ENCODE data around the gene PRM2.

The PRM2 gene

DNA sequence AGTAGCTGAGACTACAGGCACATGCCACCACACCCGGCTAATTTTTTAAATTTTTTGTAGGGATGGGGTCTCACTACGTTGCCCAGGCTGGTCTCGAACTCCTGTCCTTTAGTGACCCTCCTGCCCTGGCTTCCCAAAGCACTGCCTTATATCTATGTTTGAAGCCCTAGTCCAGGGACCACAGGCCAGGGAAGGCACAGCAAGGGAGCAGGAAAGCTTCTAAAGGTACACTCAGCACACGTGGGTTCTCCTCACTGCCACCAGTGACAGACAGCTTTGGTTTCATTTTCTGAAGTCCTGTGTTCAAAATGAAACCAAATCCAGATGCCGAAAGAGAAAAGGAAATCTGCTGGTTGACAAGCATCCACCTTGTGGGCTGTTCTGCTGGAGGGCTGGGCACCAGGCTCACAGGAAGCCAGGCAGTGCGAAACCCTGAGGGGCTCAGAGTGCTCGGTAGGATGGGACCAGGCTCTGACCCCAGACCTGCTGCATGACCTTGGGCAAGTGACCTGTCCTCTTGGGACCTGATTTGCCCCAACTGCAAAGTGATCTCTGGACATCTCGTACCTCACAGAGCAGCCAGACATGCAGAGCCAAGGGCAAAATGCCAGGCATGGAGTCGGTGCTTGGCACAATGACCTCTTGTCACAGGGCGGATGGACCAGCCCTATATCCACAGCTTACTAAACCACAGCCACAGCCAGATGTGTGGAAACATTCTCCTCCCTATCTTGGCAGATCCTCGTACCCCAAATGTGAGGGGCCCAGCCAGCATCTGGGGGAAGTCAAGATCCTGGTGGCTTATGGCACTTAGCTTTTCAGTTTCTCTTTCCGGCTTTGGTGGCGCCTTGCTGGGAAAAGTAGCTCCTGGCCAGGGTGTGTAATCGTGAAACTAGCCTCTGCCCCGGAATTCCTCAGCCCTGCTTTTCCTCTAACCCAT is 17.5 kb downstream of the PRM2 start:
- no peak for DNase-seq

DNA sequence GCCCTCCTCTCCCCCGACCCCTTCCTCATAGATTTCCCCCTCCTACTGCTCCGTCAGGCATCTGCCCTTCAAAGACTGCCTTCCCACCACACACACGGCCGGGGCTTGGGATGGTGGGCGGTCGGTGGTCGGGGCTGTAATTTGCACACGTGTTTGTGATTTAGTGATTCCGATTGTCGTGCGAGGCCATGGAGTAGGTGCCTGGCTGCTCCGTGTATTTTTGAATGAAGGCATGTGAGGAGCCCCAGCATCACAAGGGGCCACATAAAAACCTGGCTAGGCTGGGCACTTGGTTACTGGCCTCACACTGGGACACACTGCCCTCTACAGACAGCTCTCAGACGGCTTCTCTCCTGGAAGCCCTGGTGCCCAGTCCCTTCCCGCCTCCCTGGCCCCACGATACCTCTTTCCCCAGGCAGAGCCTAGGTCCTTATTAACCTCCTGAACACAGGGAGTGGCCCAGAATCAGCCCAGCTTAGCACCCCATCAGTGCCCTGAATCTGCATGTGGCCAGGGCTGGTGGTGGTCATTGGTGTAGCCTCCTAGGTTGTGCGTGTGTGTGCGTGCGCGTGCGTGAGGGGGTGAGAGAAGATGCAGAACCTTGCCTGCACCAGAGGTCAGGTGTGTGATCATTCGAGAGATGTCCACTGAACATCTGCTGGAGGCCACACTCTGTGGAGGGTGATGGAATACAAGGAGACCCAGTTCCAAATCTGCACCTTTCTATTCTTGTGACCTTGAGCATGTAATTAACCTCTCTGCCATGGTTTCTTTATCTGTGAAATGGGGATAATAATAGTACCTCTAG is 18.9 kb downstream of the PRM2 start:
- DNase-seq, result peak; percentile 71

GRCh38 chr16:11256661-11257130 is 19.6 kb downstream of the PRM2 start:
- DNase-seq, result no peak

- peak; percentile 69 for DNase-seq
Measured at GRCh38 chr16:11255737-11256660, 20.3 kb downstream of the PRM2 start, which contains the start of gene SOCS1. TSS of gene SOCS1 (minus strand) at chr16:11256204. CDS start at chr16:11255478, 726 bp downstream.

GRCh38 chr16:11254913-11255736 is 21.2 kb downstream of the PRM2 start:
- DNase-seq, result peak; percentile 23

- DNase-seq, result no peak
Measured at GRCh38 chr16:11253995-11254912, 22.0 kb downstream of the PRM2 start.

GRCh38 chr16:11253009-11253994 is 23.0 kb downstream of the PRM2 start:
- DNase-seq, result no peak

- no peak for DNase-seq
Measured at GRCh38 chr16:11252482-11252931, 23.8 kb downstream of the PRM2 start.

- DNase-seq, result no peak
Measured at GRCh38 chr16:11251525-11252481, 24.5 kb downstream of the PRM2 start.

- no peak for DNase-seq
Measured at GRCh38 chr16:11250786-11251524, 25.3 kb downstream of the PRM2 start.

DNA sequence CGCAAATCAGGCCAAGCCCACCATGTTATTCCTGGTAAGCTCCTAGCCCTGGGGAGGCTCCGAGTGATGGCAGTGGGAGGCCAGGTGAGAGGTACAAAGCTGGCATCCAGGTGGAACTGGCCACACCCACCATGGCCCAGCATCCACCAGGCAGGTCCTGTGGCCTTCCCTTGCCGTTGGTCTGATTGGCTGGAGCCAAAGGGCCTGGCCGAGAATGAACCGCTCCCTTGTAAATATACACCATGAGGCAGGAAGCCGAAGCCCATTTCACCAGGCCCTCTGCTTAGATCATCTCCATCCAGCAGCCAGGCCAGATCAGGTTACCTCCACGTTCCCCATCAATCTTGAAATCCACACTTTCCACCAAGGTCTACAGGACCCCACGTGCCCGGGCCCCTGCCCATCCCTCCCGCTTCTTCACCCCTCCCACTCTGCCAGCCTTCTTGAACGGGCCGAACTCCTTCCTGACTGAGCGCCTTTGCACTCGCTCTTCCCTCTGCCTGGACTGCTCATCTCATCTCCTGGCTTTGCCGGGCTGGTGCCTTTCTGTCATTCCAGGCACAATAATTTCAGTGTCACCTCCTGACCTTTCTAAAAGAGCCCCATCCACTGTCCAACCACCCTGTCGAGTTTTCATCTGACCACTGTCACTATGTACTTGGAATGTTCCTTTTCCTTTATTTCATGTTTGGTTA is 26.0 kb downstream of the PRM2 start:
- DNase-seq, result no peak

GRCh38 chr16:11249233-11250061 is 26.8 kb downstream of the PRM2 start:
- no peak for DNase-seq

DNA sequence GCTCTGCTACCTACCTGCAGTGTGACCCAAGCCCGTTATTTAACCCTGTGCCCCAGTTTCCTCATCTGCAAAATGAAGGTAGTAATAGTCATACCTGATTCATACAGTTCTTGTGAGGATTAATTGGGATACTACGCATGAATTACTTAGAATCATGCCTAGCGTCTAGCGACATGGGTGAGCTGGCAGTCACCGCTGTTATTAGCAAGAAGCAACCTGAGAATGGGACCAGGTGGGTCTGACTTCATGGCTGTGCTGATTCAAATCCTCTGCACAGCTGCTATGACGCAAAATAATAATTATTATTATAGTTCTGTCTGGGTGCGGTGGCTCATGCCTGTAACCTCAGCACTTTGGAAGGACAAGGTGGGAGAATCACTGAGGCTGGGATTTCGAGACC is 28.1 kb downstream of the PRM2 start:
- DNase-seq, result no peak

DNA sequence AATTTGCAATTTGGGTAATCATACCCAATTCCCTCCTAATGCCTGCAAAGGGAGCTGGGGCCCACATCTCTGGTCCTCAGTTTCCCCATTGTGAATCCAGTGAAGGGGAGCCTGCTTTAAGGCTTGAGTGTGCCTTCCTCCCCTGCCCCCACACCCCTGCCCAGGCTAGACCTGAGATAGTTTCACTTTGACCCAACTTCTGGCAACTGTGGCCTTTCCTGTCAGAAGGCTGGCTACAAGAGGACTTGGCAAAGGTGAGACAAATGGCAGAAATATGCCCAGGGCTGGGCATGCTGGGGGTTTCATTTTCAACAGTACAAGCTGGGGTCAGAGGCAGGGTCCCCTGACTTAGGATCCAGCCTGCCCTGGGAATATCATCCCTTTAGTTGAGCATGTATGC is 30.3 kb downstream of the PRM2 start:
- DNase-seq, result no peak

- no peak for DNase-seq
Measured at GRCh38 chr16:11245222-11245737, 31.0 kb downstream of the PRM2 start.
